K562 (cell line): ENCODE results near the gene ETV3. TPM values are rescaled to one million over a fixed set of nuclear protein-coding genes. Genes with fewer than 3 reads are reported as not detected.

Experiments used
- ATAC-seq: fragments of 200-7000 bp; cut with Tn5 transposase; 3 replicates; pipeline ENCODE4 v1.9.1; 2020; ENCODE audit warnings: moderate library complexity
- BruUV-seq: library from RNA; stranded (reverse); fragments of 400-500 nt; replicated peaks from 2 replicates; lab custom pipeline; 2021; lab: Mats Ljungman, UMichigan
- CTCF ChIA-PET: fragments of 300-600 bp; formaldehyde crosslinking; extraction: SDS; loops from one replicate; lab custom pipeline; 2021; ENCODE audit warnings: low intra/inter-chr PET ratio; lab: Yijun Ruan, JAX
- POLR2A ChIA-PET: fragments of 300-600, 350-650 bp; sonication (Branson Sonifier 250); formaldehyde crosslinking; extraction: SDS; loops from one replicate; lab custom pipeline; 2021; ENCODE audit warnings: antibody characterized with exemption, inconsistent platforms; lab: Yijun Ruan, JAX
- DNase-seq, 4 experiments: peaks; one replicate each; pipeline versions ENCODE4 v3.0.0 to v3.0.0-alpha.2; 2011 to 2018; ENCODE audit warnings: low spot score in 3 of 4, mixed read lengths in 3 of 4; ENCODE audit errors: extremely low read depth in 1 of 4
- FAIRE-seq: peaks from 2 replicates; lab custom pipeline; 2011; peaks lifted over from hg19 to GRCh38; lab: Jason Lieb, UNC
- H2AFZ ChIP-seq: 2 replicates; pipeline ENCODE4 v1.6.0; 2011; ENCODE audit warnings: low read depth, low read length, control low read depth, inconsistent platforms
- H3K27ac ChIP-seq: fragments of 200-600 bp; 3 replicates; pipeline ENCODE4 v1.8.0; 2011; ENCODE audit warnings: low read depth, mild to moderate bottlenecking, control low read depth, inconsistent platforms, low read length, moderate library complexity, mixed read lengths; ENCODE audit errors: extremely low read depth
- H3K27me3 ChIP-seq, 2 experiments: fragments of 300-600 bp in 1 of 2; 2 replicates in 1 of 2; 3 replicates in 1 of 2; pipeline versions ENCODE4 v1.6.0 to v1.8.0; 2011; ENCODE audit warnings: inconsistent platforms in 2 of 2, low read length in 2 of 2, mild to moderate bottlenecking in 1 of 2, mixed read lengths in 1 of 2, moderate library complexity in 1 of 2; ENCODE audit not compliant: control insufficient read depth in 2 of 2, insufficient read depth in 2 of 2
- H3K36me3 ChIP-seq: fragments of 300-600 bp; 3 replicates; pipeline ENCODE4 v1.8.0; 2011; ENCODE audit warnings: mild to moderate bottlenecking, low read length, inconsistent platforms; ENCODE audit not compliant: control insufficient read depth, insufficient read depth
- H3K4me1 ChIP-seq, 2 experiments: fragments of 200-600 bp in 1 of 2; replicated peaks in 1 of 2; 2 replicates in 1 of 2; 3 replicates in 1 of 2; pipeline versions ENCODE4 v1.5.1 to v1.8.0; 2011; ENCODE audit warnings: inconsistent platforms in 2 of 2, low read length in 2 of 2, mild to moderate bottlenecking in 1 of 2, mixed read lengths in 1 of 2, moderate library complexity in 1 of 2; ENCODE audit not compliant: control insufficient read depth in 2 of 2, insufficient read depth in 2 of 2
- H3K4me2 ChIP-seq: 2 replicates; pipeline ENCODE4 v1.6.1; 2011; ENCODE audit warnings: low read length, control low read depth, inconsistent platforms, mixed read lengths; ENCODE audit not compliant: insufficient read depth
- H3K4me3 ChIP-seq: fragments of 200-600 bp; sonication (generic), shearing (Covaris generic); 2 replicates; pipeline ENCODE4 v1.5.1; 2016; ENCODE audit warnings: control low read depth, inconsistent platforms
- H3K79me2 ChIP-seq: fragments of 200-600 bp; 3 replicates; pipeline ENCODE4 v1.8.0; 2011; ENCODE audit warnings: low read length, inconsistent platforms; ENCODE audit not compliant: control insufficient read depth, insufficient read depth
- H3K9ac ChIP-seq, 2 experiments: 2 replicates each; pipeline versions ENCODE4 v1.6.0 to v1.6.1; 2011; ENCODE audit warnings: low read depth in 2 of 2, low read length in 2 of 2, control low read depth in 1 of 2, inconsistent platforms in 1 of 2, mild to moderate bottlenecking in 1 of 2, mixed read lengths in 1 of 2; ENCODE audit not compliant: insufficient read depth in 1 of 2
- H3K9me1 ChIP-seq: one replicate; pipeline ENCODE4 v1.6.0; 2011; ENCODE audit warnings: inconsistent platforms, mild to moderate bottlenecking, low read length, moderate library complexity; ENCODE audit not compliant: control insufficient read depth, insufficient read depth
- H3K9me3 ChIP-seq: replicated peaks from 2 replicates; pipeline ENCODE4 v1.5.1; 2011; ENCODE audit warnings: low read depth, low read length, inconsistent platforms; ENCODE audit not compliant: control insufficient read depth, insufficient read depth
- H4K20me1 ChIP-seq: replicated peaks from 2 replicates; pipeline ENCODE4 v1.6.1; 2011; ENCODE audit warnings: low read length, inconsistent platforms, mixed read lengths; ENCODE audit not compliant: control insufficient read depth, insufficient read depth
- ELF1 ChIP-seq: fragments of 200-800 bp; sonication (Bioruptor generic); IDR thresholded peaks from 2 replicates; pipeline ENCODE4 v1.6.1; 2016; ENCODE audit warnings: missing genetic modification characterization, missing compliant biosample characterization
- SPI1 ChIP-seq: IDR thresholded peaks from 2 replicates; pipeline ENCODE4 v1.6.1; 2011; ENCODE audit warnings: low read depth, low read length, control low read depth, borderline replicate concordance
- TEAD4 ChIP-seq, 2 experiments: sonication (generic) in 1 of 2; formaldehyde crosslinking in 1 of 2; IDR thresholded peaks; 2 replicates each; pipeline versions ENCODE4 v1.6.1 to v1.8.0; 2012 to 2022; ENCODE audit warnings: borderline replicate concordance in 1 of 2, inconsistent platforms in 1 of 2, low read length in 1 of 2, mild to moderate bottlenecking in 1 of 2, missing genetic modification reagents in 1 of 2
- WGBS: fragments of 100-300 bp; shearing (Covaris generic); methylation state at CpG from one replicate; pipeline ENCODE4 v1.1.6; 2016; ENCODE audit warnings: low coverage, mixed read lengths; ENCODE audit not compliant: insufficient coverage; ENCODE audit errors: missing lambda C conversion rate; 5-methylcytosine and 5-hydroxymethylcytosine counted together
- in situ Hi-C: fragments of 300-500 bp; cut with MboI; formaldehyde crosslinking; loops from 4 replicates; pipeline ENCODE4 v1.15.0; 2018; ENCODE audit warnings: inconsistent platforms, mixed read lengths
- intact Hi-C: fragments of 100-400 bp; cut with micrococcal nuclease; formaldehyde crosslinking; loops from 2 replicates; pipeline ENCODE4 v1.14.2; 2022
- polyA plus RNA-seq, 8 experiments: library from polyadenylated mRNA; depleted of rRNA in 4 of 8; stranded (reverse) in 5 of 8; unstranded in 3 of 8; fragments of >200 nt; fragmentation: Nextera tagmentation in 2 of 8; fragmentation: Illumina TruSeq in 1 of 8; extraction: Ambion mirVana in 2 of 8; extraction: Trizol in 1 of 8; gene quantifications; 2 replicates each; pipeline versions ENCODE4 v1.2.1 to v1.2.3, GENCODE V29; 2011 to 2014; ENCODE audit warnings: inconsistent platforms in 1 of 8, missing spikeins in 1 of 8
- total RNA-seq, 7 experiments: library from RNA; depleted of rRNA in 6 of 7; stranded (reverse); fragments of >200 nt in 6 of 7; fragmentation: Illumina TruSeq in 2 of 7; extraction: Trizol in 2 of 7; gene quantifications; 2 replicates each; pipeline versions ENCODE4 v1.2.1 to v1.2.3, GENCODE V29; 2011 to 2021; ENCODE audit warnings: low replicate concordance in 1 of 7
- TF ChIP-seq, protein P1 (sequence below): fragments of 450-650 bp; IDR thresholded peaks from 2 replicates; pipeline ENCODE4 v1.6.1; 2017; ENCODE audit warnings: antibody characterized with exemption, mild to moderate bottlenecking
- TF ChIP-seq, protein P2 (sequence below), 3 experiments: IDR thresholded peaks in 2 of 3; conservative IDR thresholded peaks in 1 of 3; 2 replicates each; pipeline ENCODE4 v1.5.1; 2011 to 2012; ENCODE audit warnings: low read length in 3 of 3, mild to moderate bottlenecking in 3 of 3, control low read depth in 2 of 3, improper control_type of control experiment in 1 of 3, inconsistent platforms in 1 of 3, low read depth in 1 of 3, mixed read lengths in 1 of 3, moderate library complexity in 1 of 3; ENCODE audit not compliant: insufficient read depth in 2 of 3

The ETV3 gene
- total and polyA plus RNA-seq, 9 of the 15 experiments (the other 6 are each of a cell fraction or from before 2014, with no cell fraction given), result 3.1 to 16.0 (median 9.0) TPM

DNA sequence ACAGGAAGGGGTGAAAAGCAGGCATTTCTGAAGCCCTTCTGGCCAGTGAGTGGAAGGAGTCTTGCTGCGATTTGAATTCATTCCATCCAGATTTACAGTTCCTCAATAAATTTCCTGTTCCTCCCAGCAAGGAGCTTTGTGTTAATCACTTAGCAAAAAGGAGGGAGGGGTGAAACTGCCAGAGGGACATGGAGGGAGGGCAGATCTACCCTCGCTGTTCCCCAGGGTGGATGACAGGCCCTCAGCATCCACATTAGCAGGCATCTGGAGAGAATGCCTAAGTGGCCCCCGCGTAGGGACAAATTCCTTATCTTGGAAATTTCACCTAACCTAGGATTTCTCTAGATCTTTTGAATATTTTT lies 1.2 kb downstream of the ETV3 start:
- H3K9me1 ChIP-seq, result no peaks in the 10 kb centered on the region
- no peak overlapping the region for H3K27ac ChIP-seq
- H4K20me1 ChIP-seq, result 0 out of 2 replicates have a peak, but pooled peaks cover 9% of the 10 kb centered on the region
- H3K4me1 ChIP-seq, result peaks cover 24 to 44% of the 10 kb centered on the region in 2 experiments
- intact Hi-C loops (no loop called here), in situ Hi-C loops (loop anchor here (5.0 kb wide), 1 partner anchor 40 kb away; the partner anchor contains the start of gene ETV3L)
- H3K4me2 ChIP-seq, result peak overlapping the region; percentile 90
- no peak overlapping the region for H2AFZ ChIP-seq
- FAIRE-seq, result no peak
- H3K4me3 ChIP-seq, result peak overlapping the region; percentile 91
- 8% methylated on average over 4 of the region's 4 CpGs for WGBS
- H3K79me2 ChIP-seq, result peaks cover 27% of the 10 kb centered on the region
- H3K27me3 ChIP-seq, result no peaks in the 10 kb centered on the region
- no TSS peak for BruUV-seq
- no peaks in the 10 kb centered on the region for H3K9me3 ChIP-seq
- POLR2A ChIA-PET, result interaction anchor here (0.7 to 1.3 kb wide), 5 partner anchors 11 to 1025 kb away, joined by 3 to 6 read pairs (median 4); no protein-coding TSS in a partner anchor
- TF ChIP-seq ELF1 (tag), result 0 out of 2 replicates have a peak, but pooled peaks have one; percentile 9
- TF ChIP-seq TEAD4 (IDR thresholded peaks at IDR 0.05; ENCODE audit: low read length), result no peak
- TF ChIP-seq TEAD4 (CRISPR knock-in tag; IDR thresholded peaks at IDR 0.05; ENCODE audit: borderline replicate concordance), result no peak
- TF ChIP-seq SPI1, result peak; percentile 40; the same call in 1 of the 2 replicates
- H3K9ac ChIP-seq, result peak overlapping the region; percentile 85 to 97; a peak in 3 of 4 replicates
- DNase-seq, result peak; percentile 32 to 44 (median 36)
- no peak for ATAC-seq
- CTCF ChIA-PET, result interaction anchor here (0.7 kb wide), 1 partner anchor 43 kb away, joined by 3 read pairs; no protein-coding TSS in a partner anchor
- peaks cover 44% of the 10 kb centered on the region for H3K36me3 ChIP-seq

DNA sequence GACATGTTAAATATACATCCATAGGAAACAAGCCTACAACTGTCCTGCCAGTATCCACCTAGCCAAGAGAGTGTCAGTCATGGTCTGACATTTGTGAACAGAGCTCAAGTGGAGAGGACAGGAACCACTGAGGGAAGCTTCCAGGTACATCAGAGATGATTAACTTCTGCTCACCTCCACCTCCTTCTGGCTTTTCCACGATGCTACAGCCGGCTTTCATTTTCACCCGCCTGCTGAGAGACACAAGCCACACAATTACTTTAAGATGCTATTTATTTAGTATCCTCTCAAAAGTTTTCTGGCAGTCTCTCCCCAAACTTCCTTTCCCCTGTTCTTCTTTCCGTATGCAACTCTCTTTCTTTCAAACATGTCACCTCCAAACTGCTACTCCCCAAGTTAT lies 2.1 kb downstream of the ETV3 start:
- no peak for FAIRE-seq
- ATAC-seq, result no peak
- H3K9me3 ChIP-seq, result no peaks in the 10 kb centered on the region
- peaks cover 24 to 42% of the 10 kb centered on the region in 2 experiments for H3K4me1 ChIP-seq
- in situ Hi-C loops (loop anchor here (5.0 kb wide), 1 partner anchor 39 kb away; the partner anchor contains the start of gene ETV3L), intact Hi-C loops (no loop called here)
- no peaks in the 10 kb centered on the region for H3K27me3 ChIP-seq
- TF ChIP-seq, protein P1, sequence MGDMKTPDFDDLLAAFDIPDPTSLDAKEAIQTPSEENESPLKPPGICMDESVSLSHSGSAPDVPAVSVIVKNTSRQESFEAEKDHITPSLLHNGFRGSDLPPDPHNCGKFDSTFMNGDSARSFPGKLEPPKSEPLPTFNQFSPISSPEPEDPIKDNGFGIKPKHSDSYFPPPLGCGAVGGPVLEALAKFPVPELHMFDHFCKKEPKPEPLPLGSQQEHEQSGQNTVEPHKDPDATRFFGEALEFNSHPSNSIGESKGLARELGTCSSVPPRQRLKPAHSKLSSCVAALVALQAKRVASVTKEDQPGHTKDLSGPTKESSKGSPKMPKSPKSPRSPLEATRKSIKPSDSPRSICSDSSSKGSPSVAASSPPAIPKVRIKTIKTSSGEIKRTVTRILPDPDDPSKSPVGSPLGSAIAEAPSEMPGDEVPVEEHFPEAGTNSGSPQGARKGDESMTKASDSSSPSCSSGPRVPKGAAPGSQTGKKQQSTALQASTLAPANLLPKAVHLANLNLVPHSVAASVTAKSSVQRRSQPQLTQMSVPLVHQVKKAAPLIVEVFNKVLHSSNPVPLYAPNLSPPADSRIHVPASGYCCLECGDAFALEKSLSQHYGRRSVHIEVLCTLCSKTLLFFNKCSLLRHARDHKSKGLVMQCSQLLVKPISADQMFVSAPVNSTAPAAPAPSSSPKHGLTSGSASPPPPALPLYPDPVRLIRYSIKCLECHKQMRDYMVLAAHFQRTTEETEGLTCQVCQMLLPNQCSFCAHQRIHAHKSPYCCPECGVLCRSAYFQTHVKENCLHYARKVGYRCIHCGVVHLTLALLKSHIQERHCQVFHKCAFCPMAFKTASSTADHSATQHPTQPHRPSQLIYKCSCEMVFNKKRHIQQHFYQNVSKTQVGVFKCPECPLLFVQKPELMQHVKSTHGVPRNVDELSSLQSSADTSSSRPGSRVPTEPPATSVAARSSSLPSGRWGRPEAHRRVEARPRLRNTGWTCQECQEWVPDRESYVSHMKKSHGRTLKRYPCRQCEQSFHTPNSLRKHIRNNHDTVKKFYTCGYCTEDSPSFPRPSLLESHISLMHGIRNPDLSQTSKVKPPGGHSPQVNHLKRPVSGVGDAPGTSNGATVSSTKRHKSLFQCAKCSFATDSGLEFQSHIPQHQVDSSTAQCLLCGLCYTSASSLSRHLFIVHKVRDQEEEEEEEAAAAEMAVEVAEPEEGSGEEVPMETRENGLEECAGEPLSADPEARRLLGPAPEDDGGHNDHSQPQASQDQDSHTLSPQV, result no peak
- TF ChIP-seq, protein P2, sequence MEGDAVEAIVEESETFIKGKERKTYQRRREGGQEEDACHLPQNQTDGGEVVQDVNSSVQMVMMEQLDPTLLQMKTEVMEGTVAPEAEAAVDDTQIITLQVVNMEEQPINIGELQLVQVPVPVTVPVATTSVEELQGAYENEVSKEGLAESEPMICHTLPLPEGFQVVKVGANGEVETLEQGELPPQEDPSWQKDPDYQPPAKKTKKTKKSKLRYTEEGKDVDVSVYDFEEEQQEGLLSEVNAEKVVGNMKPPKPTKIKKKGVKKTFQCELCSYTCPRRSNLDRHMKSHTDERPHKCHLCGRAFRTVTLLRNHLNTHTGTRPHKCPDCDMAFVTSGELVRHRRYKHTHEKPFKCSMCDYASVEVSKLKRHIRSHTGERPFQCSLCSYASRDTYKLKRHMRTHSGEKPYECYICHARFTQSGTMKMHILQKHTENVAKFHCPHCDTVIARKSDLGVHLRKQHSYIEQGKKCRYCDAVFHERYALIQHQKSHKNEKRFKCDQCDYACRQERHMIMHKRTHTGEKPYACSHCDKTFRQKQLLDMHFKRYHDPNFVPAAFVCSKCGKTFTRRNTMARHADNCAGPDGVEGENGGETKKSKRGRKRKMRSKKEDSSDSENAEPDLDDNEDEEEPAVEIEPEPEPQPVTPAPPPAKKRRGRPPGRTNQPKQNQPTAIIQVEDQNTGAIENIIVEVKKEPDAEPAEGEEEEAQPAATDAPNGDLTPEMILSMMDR (IDR thresholded peaks at IDR 0.05 in 2 of 3, conservative IDR thresholded peaks at IDR 0.05 in 1 of 3; ENCODE audit: insufficient read depth in 2 of 3, low read depth in 1 of 3, low read length in 3 of 3), result peak in 2 of 3 experiments; percentile 12 to 24; a peak in 1 of 6 replicates
- TF ChIP-seq ELF1 (tag), result 0 out of 2 replicates have a peak, but pooled peaks have one; percentile 9
- POLR2A ChIA-PET, result interaction anchor here (1.0 to 2.1 kb wide), 5 partner anchors 17 to 154 kb away, joined by 3 to 6 read pairs (median 3); no protein-coding TSS in a partner anchor
- H3K9me1 ChIP-seq, result no peaks in the 10 kb centered on the region
- 0 out of 2 replicates have a peak, but pooled peaks cover 9% of the 10 kb centered on the region for H4K20me1 ChIP-seq
- 44% methylated on average over 4 of the region's 4 CpGs for WGBS
- H3K4me2 ChIP-seq, result no peak overlapping the region
- peak overlapping the region in 1 of 2 experiments; percentile 38; a peak in 1 of 4 replicates for H3K9ac ChIP-seq
- H3K27ac ChIP-seq, result no peak overlapping the region
- BruUV-seq, result no TSS peak
- CTCF ChIA-PET, result no interaction called here
- DNase-seq, result no peak
- peaks cover 27% of the 10 kb centered on the region for H3K79me2 ChIP-seq
- H2AFZ ChIP-seq, result no peak overlapping the region
- H3K4me3 ChIP-seq, result no peak overlapping the region
- H3K36me3 ChIP-seq, result peaks cover 53% of the 10 kb centered on the region
